GM12892 (cell line): Measurements from ENCODE around the gene MAFF.
A peak's percentile ranks its signal among the peaks of the same experiment; 100 is the strongest.
"Not testable (repeated sequence)": the region's sequence is repeated elsewhere in the genome, so short reads cannot be mapped to it uniquely, and the experiment has no call there.

ENCODE experiments used
- DNase-seq: peaks from one replicate; pipeline ENCODE4 v3.0.0; 2011; ENCODE audit not compliant: insufficient read length
- FAIRE-seq: peaks from 2 replicates; lab custom pipeline; 2011; peaks lifted over from hg19 to GRCh38; lab: Jason Lieb, UNC
- POLR2A ChIP-seq: IDR thresholded peaks from 2 replicates; pipeline ENCODE4 v1.6.1; 2011; ENCODE audit warnings: low read depth, low read length, control low read depth
- POLR2AphosphoS5 ChIP-seq: IDR thresholded peaks from 2 replicates; pipeline ENCODE4 v1.6.1; 2011; ENCODE audit warnings: low read depth, low read length, control low read depth
- TAF1 ChIP-seq: IDR thresholded peaks from 2 replicates; pipeline ENCODE4 v1.6.1; 2011; ENCODE audit warnings: low read depth, mild to moderate bottlenecking, control low read depth, low read length, borderline replicate concordance

Gene MAFF

DNA sequence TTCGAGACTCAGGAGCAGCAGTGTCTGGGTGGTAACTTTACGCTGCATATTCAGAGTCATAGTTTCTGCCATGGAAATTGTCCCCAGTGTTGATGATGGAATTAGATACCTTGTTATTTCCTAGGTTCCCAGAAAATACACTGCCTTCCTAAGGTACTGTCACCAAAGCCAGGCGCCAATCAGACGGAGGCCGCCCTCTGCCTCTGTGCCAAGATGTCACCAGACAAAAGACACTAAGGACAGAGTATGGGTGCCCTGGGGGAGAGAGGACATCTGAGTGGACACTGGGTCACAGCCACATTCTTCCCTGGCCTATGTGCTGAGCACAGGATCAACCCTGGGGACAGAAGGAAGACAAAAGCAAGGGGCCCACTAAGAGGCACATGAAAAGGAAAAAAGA is 31.3 kb upstream of the MAFF start:
- DNase-seq (no peak), FAIRE-seq (no peak)
- no peak for TF ChIP-seq POLR2AphosphoS5
- no peak for TF ChIP-seq TAF1
- no peak for TF ChIP-seq POLR2A

DNA sequence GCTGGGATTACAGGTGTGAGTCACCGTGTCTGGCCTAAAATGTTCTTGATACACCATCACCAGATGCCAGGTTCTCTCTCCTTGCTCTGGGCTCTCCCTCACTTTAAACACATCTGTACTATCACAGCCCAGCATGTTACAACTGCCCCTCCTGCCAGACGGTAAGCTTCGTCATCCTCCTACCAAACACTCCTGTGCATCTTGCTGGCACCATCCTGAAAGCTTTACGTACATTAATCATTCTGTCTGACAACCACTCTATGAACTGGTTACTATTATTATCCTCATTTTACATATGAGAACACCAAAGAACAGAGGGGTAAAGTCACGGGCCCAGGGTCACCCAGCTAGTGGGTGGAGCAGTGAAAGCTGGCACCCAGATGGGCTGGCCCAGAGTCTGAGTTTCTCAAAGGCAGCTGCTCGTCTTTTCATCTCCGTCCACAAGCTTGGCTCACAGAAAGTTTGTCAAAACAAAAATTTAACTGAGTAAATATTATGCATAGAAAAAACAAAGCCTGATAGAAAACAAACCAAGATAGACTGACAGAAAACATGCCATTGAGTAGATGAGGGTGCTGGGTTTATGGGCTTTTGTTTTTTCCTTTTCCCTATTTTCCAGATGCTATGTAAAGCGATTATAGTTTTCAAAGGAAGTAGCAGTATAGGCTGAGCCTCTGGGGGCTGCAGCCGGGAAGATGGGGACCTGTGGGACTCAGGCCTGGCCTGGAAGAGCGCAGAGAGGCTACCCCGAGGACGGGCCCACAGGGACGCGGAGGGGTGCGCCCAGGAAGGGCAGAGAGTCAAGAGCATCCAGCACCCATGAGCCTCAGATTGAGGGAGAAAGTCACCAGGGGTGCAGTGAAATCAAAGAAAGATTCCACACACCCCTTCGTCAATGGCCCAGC is 29.6 kb upstream of the MAFF start:
- no peak for FAIRE-seq
- DNase-seq: no peak
- TF ChIP-seq POLR2AphosphoS5: no peak
- no peak for TF ChIP-seq POLR2A
- no peak for TF ChIP-seq TAF1

DNA sequence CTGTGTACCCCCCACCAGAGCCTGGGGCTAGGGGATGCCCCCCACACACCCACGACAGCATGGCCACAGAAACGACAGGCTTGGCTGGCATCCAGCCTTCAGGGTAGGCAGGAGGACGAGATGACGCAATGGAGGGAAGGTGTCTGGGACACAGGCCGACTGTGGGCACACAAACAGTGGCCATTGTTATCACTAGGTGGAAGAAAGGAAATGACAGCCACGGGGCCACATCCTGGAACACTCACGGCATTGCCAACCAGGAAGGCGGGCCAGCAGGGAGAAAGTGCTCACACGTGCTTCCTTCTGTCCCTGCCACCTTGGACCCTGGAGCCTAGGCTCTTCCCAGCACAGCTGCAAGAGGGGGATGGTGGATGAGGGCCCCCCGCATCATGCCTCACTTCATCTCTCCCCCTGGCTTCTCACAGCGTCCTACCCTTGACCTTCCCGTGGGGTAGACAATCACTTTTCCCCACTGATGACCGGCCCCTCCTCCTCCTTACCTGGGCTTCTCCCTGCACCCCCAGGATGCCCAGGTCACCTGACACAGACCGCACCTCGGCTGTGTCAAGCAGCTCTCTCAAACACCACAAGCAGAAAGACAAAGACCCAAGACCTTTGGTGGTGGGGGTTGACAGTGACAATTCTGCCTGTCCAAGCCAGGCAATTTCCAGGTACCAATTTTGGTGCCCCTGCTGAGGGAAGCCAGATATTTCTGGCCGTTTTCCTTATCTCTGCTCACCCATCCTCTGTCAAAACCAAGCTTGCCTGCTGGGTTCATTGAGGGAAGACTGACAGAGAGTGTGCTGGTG is 28.8 kb upstream of the MAFF start:
- no peak for FAIRE-seq
- TF ChIP-seq POLR2AphosphoS5: no peak
- no peak for TF ChIP-seq POLR2A
- DNase-seq: no peak

DNA sequence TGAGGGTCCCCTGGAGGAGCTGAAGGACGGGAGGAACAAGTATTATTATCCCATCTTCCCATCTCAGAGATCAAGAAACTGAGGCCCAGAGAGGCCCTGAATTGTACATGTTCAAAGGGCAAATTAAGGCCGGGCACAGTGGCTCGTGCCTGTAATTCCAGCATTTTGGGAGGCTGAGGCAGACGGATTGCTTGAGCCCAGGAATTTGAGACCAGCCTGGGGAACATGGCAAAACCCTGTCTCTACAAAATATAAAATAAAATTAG is 28.2 kb upstream of the MAFF start:
- no peak for TF ChIP-seq TAF1
- no peak for TF ChIP-seq POLR2AphosphoS5
- no peak for TF ChIP-seq POLR2A
- FAIRE-seq (no peak), DNase-seq (no peak)

DNA sequence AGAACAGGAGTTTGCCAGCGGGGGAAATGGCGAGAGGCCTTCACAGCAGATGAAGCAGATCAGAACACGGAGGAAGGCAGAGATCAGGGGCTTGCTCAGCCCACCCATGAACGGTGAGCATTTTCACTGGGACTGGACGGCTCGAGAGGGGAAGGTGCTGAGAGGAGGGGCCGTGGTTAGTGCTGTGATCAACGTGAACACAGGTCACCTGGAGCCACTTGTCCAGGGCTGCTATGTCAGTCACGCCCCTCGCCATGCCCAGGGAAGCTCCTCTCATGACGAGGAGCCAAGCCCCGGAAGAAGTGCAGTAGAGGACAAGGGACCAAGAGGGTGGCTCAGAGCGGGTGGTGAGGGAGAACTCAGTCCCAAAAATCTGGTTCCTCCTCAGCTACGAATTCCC is 27.2 kb upstream of the MAFF start:
- DNase-seq: no peak
- no peak for TF ChIP-seq POLR2A
- no peak for TF ChIP-seq POLR2AphosphoS5
- no peak for TF ChIP-seq TAF1
- no peak for FAIRE-seq

DNA sequence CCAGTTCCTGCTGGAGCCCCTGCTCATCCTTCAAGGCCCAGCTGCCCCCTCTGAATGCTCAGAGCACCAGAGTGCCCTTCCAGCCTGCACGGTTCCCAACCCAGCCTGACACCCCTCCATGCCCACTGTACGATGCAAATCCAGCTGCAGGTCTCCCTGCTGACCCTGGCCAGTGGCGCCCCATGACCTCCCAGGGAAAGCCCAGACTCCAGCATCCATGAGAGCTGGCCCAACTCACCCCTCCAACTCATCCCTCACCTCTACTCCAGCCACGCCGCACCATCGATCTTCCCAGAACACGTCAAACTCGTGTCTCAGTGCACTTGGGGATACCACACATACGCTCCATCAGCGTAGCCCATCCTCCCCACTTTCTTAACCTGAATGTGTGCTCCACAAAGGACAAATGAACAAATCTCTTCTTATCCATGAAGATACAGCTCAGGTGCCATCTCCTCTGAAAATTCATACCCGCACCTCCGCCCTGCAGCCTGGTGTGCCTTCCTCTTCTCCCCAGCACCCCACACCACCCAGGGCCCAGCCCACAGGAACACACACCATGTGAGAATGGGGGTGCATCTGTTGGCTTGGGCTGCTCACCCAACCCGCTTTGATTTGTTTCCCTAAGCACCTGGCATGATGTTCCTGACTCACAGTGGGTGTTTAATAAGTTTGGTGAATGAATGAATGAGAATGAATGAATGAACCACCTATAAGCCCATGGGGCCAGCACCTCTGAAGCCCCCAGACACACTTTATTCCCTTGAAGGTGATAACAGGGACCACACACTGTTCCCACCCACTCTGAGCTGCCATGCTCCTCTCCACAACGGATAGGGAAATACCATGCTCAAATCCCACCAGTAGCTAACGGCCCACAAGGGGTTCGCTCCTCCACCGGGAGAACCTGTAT is 26.3 kb upstream of the MAFF start:
- DNase-seq (no peak), FAIRE-seq (no peak)
- TF ChIP-seq TAF1: no peak
- no peak for TF ChIP-seq POLR2A
- TF ChIP-seq POLR2AphosphoS5: no peak

DNA sequence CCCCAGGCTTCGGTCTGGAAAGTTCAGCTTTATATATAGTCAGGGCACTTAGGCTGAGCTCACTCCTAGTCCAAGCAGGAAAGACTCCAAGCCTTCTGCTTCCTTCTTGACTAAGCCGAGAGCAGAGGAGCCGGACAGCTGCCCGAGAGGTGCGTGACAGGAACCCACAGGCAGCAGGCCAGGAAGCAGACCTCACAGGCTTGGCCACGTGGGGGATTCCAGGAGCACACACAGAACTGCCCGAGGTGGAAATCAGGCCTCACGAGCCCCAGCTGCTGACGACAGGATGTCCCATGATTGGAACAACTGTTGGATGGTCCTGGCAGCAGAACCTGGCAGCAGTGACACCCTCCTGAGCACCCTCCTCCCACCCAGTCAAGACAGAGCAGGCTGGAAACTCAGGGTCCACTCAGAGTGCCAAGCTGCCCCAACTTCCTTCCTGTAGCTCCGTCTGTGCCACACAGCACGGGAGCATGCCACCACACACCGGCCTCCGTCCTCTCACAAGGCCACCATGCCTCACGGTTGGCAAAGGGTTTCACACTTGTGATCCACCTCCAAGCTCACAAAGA is 25.5 kb upstream of the MAFF start:
- FAIRE-seq: peak; percentile 96
- peak; percentile 67 for DNase-seq
- TF ChIP-seq POLR2AphosphoS5: peak; percentile 49; the same call in 1 of the 2 replicates
- no peak for TF ChIP-seq POLR2A

DNA sequence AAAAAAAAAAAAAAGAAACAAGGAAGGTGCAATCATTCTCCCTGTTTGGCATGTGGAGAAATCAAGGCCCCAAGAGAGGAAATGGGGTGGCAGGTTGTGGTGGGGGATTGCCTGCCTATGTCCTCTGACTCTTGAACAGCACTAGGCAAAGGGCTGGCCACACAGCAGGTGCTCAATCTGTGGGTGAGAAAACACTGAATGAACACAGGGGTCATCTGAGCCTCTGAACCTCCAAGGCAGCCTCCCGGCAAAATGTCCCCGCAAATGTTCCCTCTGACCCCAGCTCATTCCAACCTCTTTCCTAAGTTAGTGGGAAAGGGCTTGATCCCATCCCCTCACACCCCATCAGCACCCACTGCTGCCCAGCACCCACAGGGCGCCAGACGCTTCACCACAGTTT is 24.8 kb upstream of the MAFF start:
- DNase-seq: no peak
- peak; percentile 70 for FAIRE-seq
- no peak for TF ChIP-seq TAF1
- no peak for TF ChIP-seq POLR2A
- no peak for TF ChIP-seq POLR2AphosphoS5

DNA sequence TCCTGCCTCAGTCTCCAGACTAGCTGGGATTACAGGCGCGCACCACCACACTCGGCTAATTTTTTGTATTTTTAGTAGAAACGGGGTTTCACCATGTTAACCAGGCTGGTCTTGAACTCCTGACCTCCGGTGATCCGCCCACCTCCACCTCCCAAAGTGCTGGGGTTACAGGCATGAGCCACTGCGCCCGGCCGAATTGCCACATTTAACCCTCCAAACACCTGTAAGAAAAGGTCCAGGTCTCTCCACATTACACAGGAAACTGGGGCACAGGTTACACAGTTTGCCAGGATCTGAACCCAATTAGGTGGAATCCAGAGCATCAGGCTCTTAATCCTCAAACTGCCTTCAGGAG is 24.2 kb upstream of the MAFF start:
- not testable (repeated sequence) for FAIRE-seq, DNase-seq

DNA sequence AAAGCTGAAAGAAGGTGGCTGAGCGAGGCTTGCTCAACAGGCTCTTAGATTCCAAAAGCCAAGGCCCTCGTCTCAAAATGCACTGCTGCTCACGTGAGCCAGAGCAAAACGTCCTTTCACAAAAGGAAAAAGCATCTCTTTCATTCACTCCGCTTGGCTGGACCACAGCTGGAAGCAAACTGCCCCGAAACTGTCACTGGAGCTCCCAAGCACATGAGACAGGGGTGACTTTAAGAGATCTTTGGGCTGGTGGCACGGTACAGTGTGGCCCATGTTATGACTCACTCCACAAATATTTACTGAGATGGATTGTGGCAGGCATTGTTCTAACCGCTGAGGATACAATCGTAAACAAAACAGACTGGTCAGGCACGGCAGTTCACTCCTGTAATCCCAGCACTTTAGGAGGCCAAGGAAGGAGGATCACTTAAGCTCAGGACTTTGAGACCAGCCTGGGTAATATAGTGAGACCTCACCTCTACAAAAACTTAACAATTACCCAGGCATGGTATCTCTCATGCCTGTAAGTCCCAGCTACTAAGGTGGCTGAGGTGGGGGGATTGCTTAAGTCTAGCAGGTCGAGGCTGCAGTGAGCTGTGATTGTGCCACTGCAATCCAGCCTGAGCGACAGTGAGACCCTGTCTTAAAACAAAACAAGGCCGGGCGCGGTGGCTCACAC is 23.7 kb upstream of the MAFF start:
- TF ChIP-seq POLR2A: no peak
- no peak for TF ChIP-seq POLR2AphosphoS5
- no peak for TF ChIP-seq TAF1
- no peak for FAIRE-seq
- no peak for DNase-seq

DNA sequence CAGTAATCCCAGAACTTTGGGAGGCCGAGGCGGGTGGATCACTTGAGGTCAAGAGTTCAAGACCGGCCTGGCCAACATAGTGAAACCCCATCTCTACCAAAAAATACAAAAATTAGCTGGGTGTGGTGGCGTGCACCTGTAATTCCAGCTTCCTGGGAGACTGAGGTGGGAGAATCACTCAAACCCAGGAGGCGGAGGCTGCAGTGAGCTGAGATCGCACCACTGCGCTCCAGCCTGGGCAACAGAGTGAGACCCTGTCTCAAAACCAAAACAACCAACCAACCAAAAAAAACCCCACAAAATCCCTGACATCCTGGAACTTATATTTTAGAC is 23.2 kb upstream of the MAFF start:
- not testable (repeated sequence) for FAIRE-seq, DNase-seq
